Measurements from ENCODE around the gene TASOR.
"Not testable (repeated sequence)": the region's sequence is repeated elsewhere in the genome, so short reads cannot be mapped to it uniquely, and the experiment has no call there.

Gene TASOR

GRCh38 chr3:56683122-56683817, at the start of gene TASOR:
TSS of gene TASOR (minus strand) at chr3:56683265. CDS start at chr3:56683006, 259 bp downstream.
- peak; percentile 66 to 77 for DNase-seq (ENCODE audit: low read depth in 2 of 2)

- no peak for DNase-seq (ENCODE audit: low read depth in 2 of 2)
Observed at GRCh38 chr3:56732109-56732508, 49.0 kb upstream of the TASOR start.

GRCh38 chr3:56725175-56725574, 42.1 kb upstream of the TASOR start:
- DNase-seq (ENCODE audit: low read depth in 2 of 2) = peak; percentile 20 to 29

- no peak for DNase-seq (ENCODE audit: low read depth in 2 of 2)
Observed at GRCh38 chr3:56724676-56725075, 41.6 kb upstream of the TASOR start.

- DNase-seq (ENCODE audit: low read depth in 2 of 2) = no peak
Observed at GRCh38 chr3:56720849-56721248, 37.8 kb upstream of the TASOR start.

- DNase-seq (ENCODE audit: low read depth in 2 of 2) = not testable (repeated sequence)
Observed at GRCh38 chr3:56718809-56719208, 35.7 kb upstream of the TASOR start.

GRCh38 chr3:56711344-56711743, 28.3 kb upstream of the TASOR start:
- DNase-seq (ENCODE audit: low read depth in 2 of 2) = no peak

GRCh38 chr3:56707412-56707811, 24.3 kb upstream of the TASOR start:
- not testable (repeated sequence) for DNase-seq (ENCODE audit: low read depth in 2 of 2)

GRCh38 chr3:56706629-56707028, 23.6 kb upstream of the TASOR start:
- no peak for DNase-seq (ENCODE audit: low read depth in 2 of 2)

- no peak for DNase-seq (ENCODE audit: low read depth in 2 of 2)
Observed at GRCh38 chr3:56704706-56705105, 21.6 kb upstream of the TASOR start.

GRCh38 chr3:56702490-56703315, 19.6 kb upstream of the TASOR start:
- DNase-seq (ENCODE audit: low read depth in 2 of 2) = no peak

- no peak for DNase-seq (ENCODE audit: low read depth in 2 of 2)
Observed at GRCh38 chr3:56700151-56700550, 17.1 kb upstream of the TASOR start.

- DNase-seq (ENCODE audit: low read depth in 2 of 2) = no peak
Observed at GRCh38 chr3:56694867-56695683, 12.0 kb upstream of the TASOR start.

- DNase-seq (ENCODE audit: low read depth in 2 of 2) = no peak
Observed at GRCh38 chr3:56693750-56694149, 10.7 kb upstream of the TASOR start.

- DNase-seq (ENCODE audit: low read depth in 2 of 2) = not testable (repeated sequence)
Observed at GRCh38 chr3:56692520-56693433, 9.7 kb upstream of the TASOR start.

- DNase-seq (ENCODE audit: low read depth in 2 of 2) = not testable (repeated sequence)
Observed at GRCh38 chr3:56692001-56692365, 8.9 kb upstream of the TASOR start.

GRCh38 chr3:56691165-56692000, 8.3 kb upstream of the TASOR start:
- no peak for DNase-seq (ENCODE audit: low read depth in 2 of 2)

GRCh38 chr3:56689303-56689702, 6.2 kb upstream of the TASOR start:
- DNase-seq (ENCODE audit: low read depth in 2 of 2) = no peak

GRCh38 chr3:56688191-56688590, 5.1 kb upstream of the TASOR start:
- DNase-seq (ENCODE audit: low read depth in 2 of 2) = no peak

- DNase-seq (ENCODE audit: low read depth in 2 of 2) = no peak
Observed at GRCh38 chr3:56684029-56684428, 964 bp upstream of the TASOR start.

All from stimulated activated CD8-positive, alpha-beta memory T cell treated with anti-CD3 and anti-CD28 coated beads, Interleukin-7, amount 100 ng/mL, for 1 hour (primary cell).